ENCODE results near the gene VSTM2L. TPM values are rescaled to one million over a fixed set of nuclear protein-coding genes. Genes with fewer than 3 reads are reported as not detected.

The VSTM2L gene
- total RNA-seq, 1 experiment from 2014 or later: 0.71 TPM

DNA sequence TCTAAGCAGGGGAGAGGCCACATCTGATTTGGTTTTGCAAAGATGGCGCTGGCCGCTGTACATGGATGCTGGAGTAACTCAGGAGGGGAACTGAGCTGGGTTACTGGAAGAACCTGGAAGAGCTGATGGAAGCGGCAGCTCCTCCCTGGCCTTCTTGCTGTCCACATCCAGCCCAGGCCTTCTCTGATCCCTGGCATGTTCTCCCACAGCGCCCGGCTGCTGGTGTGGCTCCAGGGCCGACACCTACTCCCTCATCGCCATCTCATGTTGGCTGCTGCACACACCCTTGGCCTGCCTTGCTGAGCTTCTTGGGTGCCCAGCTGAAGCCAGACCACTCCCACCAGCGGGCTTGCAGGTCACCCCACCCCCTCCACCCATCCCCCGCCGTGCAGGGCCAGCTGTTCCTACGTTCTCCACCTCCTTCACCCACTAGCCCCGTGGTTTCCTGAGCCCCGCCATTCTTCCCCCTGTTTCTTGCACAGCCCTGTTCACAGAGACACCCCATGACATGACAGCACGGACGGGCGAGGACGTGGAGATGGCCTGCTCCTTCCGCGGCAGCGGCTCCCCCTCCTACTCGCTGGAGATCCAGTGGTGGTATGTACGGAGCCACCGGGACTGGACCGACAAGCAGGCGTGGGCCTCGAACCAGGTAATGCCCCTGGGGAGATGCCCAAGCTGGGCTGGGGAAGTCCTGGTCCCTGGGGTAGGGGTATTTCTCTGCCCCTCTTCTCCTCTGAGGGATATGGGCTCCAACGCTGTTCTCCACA, 28.4 kb downstream of the VSTM2L start:
- CTCF ChIA-PET: no interaction called here
- BruUV-seq (replicated peaks): no TSS peak

DNA sequence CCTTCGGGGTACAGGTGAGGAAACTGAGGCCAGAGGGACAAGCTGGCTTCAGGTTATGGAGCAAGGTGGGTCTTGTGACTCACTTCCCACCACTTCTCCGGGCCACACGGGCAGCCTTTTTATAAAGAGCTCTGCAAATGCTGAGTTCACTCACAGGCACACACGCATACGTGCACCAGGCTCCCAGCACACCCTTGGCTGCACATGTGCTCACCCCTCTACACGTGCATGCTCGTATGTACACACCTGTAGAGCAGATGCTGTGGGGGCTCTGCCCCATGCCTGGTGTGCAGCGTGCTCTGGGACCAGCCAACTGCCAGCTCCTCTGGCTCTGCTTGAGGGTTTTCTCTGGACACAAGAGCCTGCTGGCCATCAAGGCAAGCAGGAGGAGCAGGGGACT, 29.1 kb downstream of the VSTM2L start:
- Mint-ChIP-seq H3K4me3 (ENCODE audit: low read depth, unreplicated experiment) (no peak overlapping the region), H3K27ac (ENCODE audit: unreplicated experiment) (no peak overlapping the region), H3K27me3 (ENCODE audit: unreplicated experiment) (peaks cover 63% of the 10 kb centered on the region), H3K4me1 (ENCODE audit: low read depth, unreplicated experiment) (no peaks in the 10 kb centered on the region), H3K36me3 (ENCODE audit: insufficient read depth, unreplicated experiment) (no peaks in the 10 kb centered on the region), H3K9me3 (ENCODE audit: low read depth, unreplicated experiment) (no peaks in the 10 kb centered on the region)
- TF ChIP-seq CTCF (IDR thresholded peaks at IDR 0.05; ENCODE audit: unreplicated experiment): no peak
- intact Hi-C loops (cut with micrococcal nuclease; ENCODE audit: unreplicated experiment): no loop called here
- no TSS peak for BruUV-seq (replicated peaks)
- DNase-seq: no peak
- CTCF ChIA-PET: no interaction called here

More for the DNA sequence above, 28.4 kb downstream of the VSTM2L start:
- DNase-seq: no peak
- TF ChIP-seq CTCF (IDR thresholded peaks at IDR 0.05; ENCODE audit: unreplicated experiment): no peak
- Mint-ChIP-seq H3K4me3 (ENCODE audit: low read depth, unreplicated experiment) (no peak overlapping the region), H3K9me3 (ENCODE audit: low read depth, unreplicated experiment) (no peaks in the 10 kb centered on the region), H3K27me3 (ENCODE audit: unreplicated experiment) (peaks cover 63% of the 10 kb centered on the region), H3K4me1 (ENCODE audit: low read depth, unreplicated experiment) (no peaks in the 10 kb centered on the region), H3K27ac (ENCODE audit: unreplicated experiment) (no peak overlapping the region), H3K36me3 (ENCODE audit: insufficient read depth, unreplicated experiment) (no peaks in the 10 kb centered on the region)
- intact Hi-C loops (cut with micrococcal nuclease; ENCODE audit: unreplicated experiment): no loop called here

- Mint-ChIP-seq H3K4me3 (ENCODE audit: low read depth, unreplicated experiment) (no peak overlapping the region), H3K4me1 (ENCODE audit: low read depth, unreplicated experiment) (no peaks in the 10 kb centered on the region), H3K27ac (ENCODE audit: unreplicated experiment) (no peak overlapping the region), H3K27me3 (ENCODE audit: unreplicated experiment) (peaks cover 72% of the 10 kb centered on the region), H3K9me3 (ENCODE audit: low read depth, unreplicated experiment) (no peaks in the 10 kb centered on the region), H3K36me3 (ENCODE audit: insufficient read depth, unreplicated experiment) (no peaks in the 10 kb centered on the region)
- peak; percentile 34 for DNase-seq
- intact Hi-C loops (cut with micrococcal nuclease; ENCODE audit: unreplicated experiment): no loop called here
- TF ChIP-seq CTCF (IDR thresholded peaks at IDR 0.05; ENCODE audit: unreplicated experiment): no peak
- CTCF ChIA-PET: no interaction called here
- no TSS peak for BruUV-seq (replicated peaks)
These were observed 30.0 kb downstream of the VSTM2L start for GRCh38 chr20:37932919-37933318.

DNA sequence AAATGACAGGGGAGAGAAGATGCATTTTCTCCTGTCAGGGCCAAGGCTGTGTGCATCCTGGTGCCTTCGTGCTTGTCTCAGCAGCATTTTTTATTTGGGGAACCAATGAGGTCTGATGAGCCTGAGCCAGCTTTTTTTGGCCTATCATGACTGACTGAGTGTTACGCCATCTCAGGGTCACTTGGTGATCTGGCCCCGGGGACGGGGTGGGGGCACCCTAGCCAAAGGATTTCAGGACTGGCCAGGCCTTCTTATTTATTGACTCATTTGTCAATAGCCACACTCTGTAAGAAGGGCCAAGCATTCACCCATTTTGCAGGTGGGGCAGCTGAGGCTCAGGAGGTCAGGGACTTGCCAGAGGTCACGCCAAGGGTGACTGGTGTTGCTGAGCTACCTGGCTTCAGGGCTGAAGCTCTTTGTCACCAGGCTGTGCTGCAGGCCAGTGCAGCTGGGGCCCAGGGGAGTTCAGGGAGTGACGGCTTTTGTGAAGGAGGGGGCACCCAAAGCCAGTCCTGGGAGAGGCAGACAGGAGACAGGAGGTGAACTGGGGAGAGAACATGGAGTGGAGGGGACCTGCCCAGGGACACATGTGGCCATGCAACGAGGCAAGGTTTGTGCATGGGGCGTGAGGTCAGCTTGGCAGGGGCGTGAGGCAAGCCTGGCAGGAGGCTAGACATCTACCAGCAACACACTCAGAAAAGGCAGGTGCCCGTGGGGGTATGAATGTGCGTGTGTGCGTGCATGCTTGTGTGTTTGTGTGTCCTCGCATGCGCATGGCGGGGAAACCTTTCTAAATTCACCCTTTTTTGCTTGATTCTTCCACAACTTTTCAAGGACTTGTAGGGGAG, 31.1 kb downstream of the VSTM2L start:
- Mint-ChIP-seq H3K27me3 (ENCODE audit: unreplicated experiment) (peaks cover 73% of the 10 kb centered on the region), H3K4me1 (ENCODE audit: low read depth, unreplicated experiment) (no peaks in the 10 kb centered on the region), H3K36me3 (ENCODE audit: insufficient read depth, unreplicated experiment) (no peaks in the 10 kb centered on the region), H3K27ac (ENCODE audit: unreplicated experiment) (no peak overlapping the region), H3K4me3 (ENCODE audit: low read depth, unreplicated experiment) (no peak overlapping the region), H3K9me3 (ENCODE audit: low read depth, unreplicated experiment) (no peaks in the 10 kb centered on the region)
- BruUV-seq (replicated peaks): no TSS peak
- CTCF ChIA-PET: no interaction called here
- no peak for TF ChIP-seq CTCF (IDR thresholded peaks at IDR 0.05; ENCODE audit: unreplicated experiment)
- DNase-seq: no peak
- intact Hi-C loops (cut with micrococcal nuclease; ENCODE audit: unreplicated experiment): no loop called here
